HFF-Myc (cell line): ENCODE results near the gene NFIX.

Source experiments
- DNase-seq: peaks from one replicate; pipeline ENCODE4 v3.0.0-alpha.2; 2011; ENCODE audit warnings: low read depth; ENCODE audit errors: extremely low read depth
- H3K4me3 ChIP-seq: replicated peaks from 2 replicates; pipeline ENCODE4 v1.5.1; 2011; ENCODE audit warnings: low read depth, mild to moderate bottlenecking, control low read depth, low read length
- TF ChIP-seq, protein P1 (sequence below): IDR thresholded peaks from 2 replicates; pipeline ENCODE4 v1.5.1; 2012; ENCODE audit warnings: mild to moderate bottlenecking, low read depth, low read length, control low read depth; ENCODE audit errors: missing control alignments

Gene NFIX

GRCh38 chr19:12994701-12995595 lies at the start of gene NFIX:
NFIX (plus strand) TSS chr19:12995475; CDS start chr19:12995838, 363 bp downstream.
- H3K4me3 ChIP-seq, result peak within 1 kb of the TSS; percentile 84
- TF ChIP-seq, protein P1, sequence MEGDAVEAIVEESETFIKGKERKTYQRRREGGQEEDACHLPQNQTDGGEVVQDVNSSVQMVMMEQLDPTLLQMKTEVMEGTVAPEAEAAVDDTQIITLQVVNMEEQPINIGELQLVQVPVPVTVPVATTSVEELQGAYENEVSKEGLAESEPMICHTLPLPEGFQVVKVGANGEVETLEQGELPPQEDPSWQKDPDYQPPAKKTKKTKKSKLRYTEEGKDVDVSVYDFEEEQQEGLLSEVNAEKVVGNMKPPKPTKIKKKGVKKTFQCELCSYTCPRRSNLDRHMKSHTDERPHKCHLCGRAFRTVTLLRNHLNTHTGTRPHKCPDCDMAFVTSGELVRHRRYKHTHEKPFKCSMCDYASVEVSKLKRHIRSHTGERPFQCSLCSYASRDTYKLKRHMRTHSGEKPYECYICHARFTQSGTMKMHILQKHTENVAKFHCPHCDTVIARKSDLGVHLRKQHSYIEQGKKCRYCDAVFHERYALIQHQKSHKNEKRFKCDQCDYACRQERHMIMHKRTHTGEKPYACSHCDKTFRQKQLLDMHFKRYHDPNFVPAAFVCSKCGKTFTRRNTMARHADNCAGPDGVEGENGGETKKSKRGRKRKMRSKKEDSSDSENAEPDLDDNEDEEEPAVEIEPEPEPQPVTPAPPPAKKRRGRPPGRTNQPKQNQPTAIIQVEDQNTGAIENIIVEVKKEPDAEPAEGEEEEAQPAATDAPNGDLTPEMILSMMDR, result no peak
- no peak for DNase-seq

- TF ChIP-seq, protein P1, result no peak
- H3K4me3 ChIP-seq, result peak within 1 kb of the TSS; percentile 65
- DNase-seq, result peak; percentile 94
These were observed 49.7 kb upstream of the NFIX start, which contains the start of gene RAD23A for GRCh38 chr19:12945479-12946091. RAD23A (plus strand) TSS chr19:12945862; CDS start chr19:12945949, 87 bp downstream.

- H3K4me3 ChIP-seq, result peak overlapping the region; percentile 65
- DNase-seq, result no peak
- TF ChIP-seq, protein P1, result no peak
These were observed 49.1 kb upstream of the NFIX start for GRCh38 chr19:12946092-12946721.

- no peak for DNase-seq
- peak overlapping the region; percentile 65 for H3K4me3 ChIP-seq
- TF ChIP-seq, protein P1, result no peak
These were observed 48.4 kb upstream of the NFIX start for GRCh38 chr19:12946731-12947496.

GRCh38 chr19:12947702-12948611 lies 47.3 kb upstream of the NFIX start:
- no peak overlapping the region for H3K4me3 ChIP-seq
- no peak for DNase-seq
- TF ChIP-seq, protein P1, result no peak
